SU-DHL-6 (cell line): ENCODE results near the gene CDH1.

Experiments
- CTCF ChIP-seq: fragments of 200-600 bp; sonication (generic); IDR thresholded peaks from one replicate; pipeline ENCODE4 v1.5.1; 2017; ENCODE audit warnings: antibody characterized with exemption, mild to moderate bottlenecking, low read length, moderate library complexity; ENCODE audit not compliant: insufficient read depth, poor library complexity, severe bottlenecking
- EZH2phosphoT487 ChIP-seq: fragments of 200-600 bp; sonication (generic), shearing (Covaris generic); conservative IDR thresholded peaks from 2 replicates; pipeline ENCODE4 v1.6.1; 2018; ENCODE audit warnings: mild to moderate bottlenecking, antibody characterized with exemption, low read length, moderate library complexity, mixed read lengths

GRCh38 chr16:68767581-68767980 lies 30.5 kb downstream of the CDH1 start:
- TF ChIP-seq CTCF = no peak
- TF ChIP-seq EZH2phosphoT487 = no peak
